Eye (tissue), 1 donor: Measurements from ENCODE around the gene MYO1B.

Source experiments
- DNase-seq: peaks from one replicate; pipeline ENCODE4 v3.0.0-alpha.2; 2015

Gene MYO1B

GRCh38 chr2:191369034-191369433 lies 123.8 kb downstream of the MYO1B start:
- no peak for DNase-seq

- no peak for DNase-seq
These were observed 129.2 kb downstream of the MYO1B start for GRCh38 chr2:191374366-191374765.

DNA sequence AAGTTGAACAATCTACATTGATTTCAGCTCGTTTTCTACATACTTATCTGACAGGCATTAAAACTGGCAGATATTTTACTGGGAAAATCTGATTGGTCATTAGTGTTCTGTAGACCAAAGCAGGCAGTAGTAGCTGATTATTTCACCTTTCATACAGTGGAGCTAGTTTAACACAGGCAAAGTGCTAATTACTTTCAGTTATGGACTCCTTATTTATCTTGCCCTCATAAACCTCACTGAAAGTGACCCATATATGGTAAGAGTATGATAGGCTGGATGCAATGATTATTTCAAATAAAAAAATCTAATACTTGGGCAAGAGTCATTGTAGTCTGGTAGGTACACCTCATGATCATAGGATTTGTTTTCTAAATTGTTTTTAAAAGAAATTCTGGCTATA lies 129.7 kb downstream of the MYO1B start:
- DNase-seq: no peak

GRCh38 chr2:191376981-191377629 lies 131.9 kb downstream of the MYO1B start:
- peak; percentile 8 for DNase-seq

- no peak for DNase-seq
These were observed 134.2 kb downstream of the MYO1B start for GRCh38 chr2:191379375-191379774.

GRCh38 chr2:191382801-191383200 lies 137.6 kb downstream of the MYO1B start:
- peak; percentile 41 for DNase-seq

DNA sequence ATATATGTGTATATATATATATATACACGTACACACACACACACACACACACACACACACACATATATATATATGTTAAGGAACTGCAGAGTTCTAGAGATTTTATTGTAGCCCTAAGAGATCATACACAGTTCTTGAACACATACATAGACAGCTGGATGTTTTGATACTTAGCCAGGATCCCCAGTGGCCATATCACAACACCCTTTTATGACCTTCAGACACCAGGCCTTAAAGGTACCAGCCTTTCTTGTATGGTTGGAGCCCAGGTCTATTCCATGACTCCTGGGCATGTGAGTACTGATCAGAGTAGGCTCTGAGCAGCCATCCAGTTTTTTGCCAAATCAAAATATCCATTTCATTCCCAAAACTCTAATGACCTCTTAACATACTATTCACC lies 138.3 kb downstream of the MYO1B start:
- no peak for DNase-seq

DNA sequence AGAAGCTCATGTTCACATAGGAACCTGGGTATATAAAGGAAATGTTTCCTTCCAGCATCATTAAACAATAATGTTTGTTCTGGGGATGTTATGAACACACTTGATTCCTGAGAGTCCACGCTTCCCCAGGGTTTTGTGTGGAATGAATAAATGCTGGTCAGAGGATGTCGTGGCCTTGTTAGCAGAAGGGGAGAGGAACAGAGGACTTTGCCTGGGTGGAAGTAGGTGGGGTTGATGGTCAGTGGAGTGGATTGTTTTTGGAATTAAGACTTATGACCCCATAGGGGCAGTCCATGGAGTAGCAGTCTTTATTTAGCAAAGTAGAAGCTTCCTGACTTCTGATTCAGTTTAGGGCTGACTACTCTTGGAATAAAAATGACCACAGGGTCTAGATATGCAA lies 139.6 kb downstream of the MYO1B start:
- no peak for DNase-seq

DNA sequence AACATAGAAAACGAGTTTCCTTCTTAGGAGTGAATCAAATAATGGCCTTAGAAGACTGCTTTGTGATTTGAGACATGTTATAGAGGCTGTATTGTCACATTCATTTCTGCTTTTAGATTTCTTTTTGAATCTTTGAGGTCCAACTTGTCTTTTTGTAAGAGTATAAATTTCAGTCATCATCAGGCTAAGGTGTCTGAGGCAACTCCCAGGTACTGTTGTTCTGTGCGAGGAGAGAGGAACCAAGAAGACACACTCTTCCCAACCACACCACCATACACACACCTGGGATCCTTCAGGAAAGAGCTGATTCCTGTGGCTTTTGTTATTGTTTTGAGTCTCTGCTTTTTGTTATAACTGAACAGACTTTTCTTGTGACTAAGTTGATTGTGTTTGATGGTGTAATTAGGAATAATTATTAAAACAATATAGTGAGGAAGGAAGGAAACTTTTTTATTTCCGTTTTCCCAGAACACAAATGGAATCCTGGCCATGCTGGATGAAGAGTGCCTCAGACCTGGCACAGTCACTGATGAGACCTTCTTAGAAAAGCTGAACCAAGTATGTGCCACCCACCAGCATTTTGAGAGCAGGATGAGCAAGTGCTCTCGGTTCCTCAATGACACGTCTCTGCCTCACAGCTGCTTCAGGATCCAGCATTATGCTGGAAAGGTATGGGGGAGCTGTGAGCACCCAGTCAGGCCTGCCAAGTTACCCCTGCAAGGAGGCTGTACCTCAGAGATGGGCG lies 140.4 kb downstream of the MYO1B start:
- DNase-seq: no peak

- no peak for DNase-seq
These were observed 141.8 kb downstream of the MYO1B start for GRCh38 chr2:191386938-191387536.

- no peak for DNase-seq
These were observed 144.1 kb downstream of the MYO1B start for GRCh38 chr2:191389288-191389687.

- no peak for DNase-seq
These were observed 146.0 kb downstream of the MYO1B start for GRCh38 chr2:191391171-191391570.

DNA sequence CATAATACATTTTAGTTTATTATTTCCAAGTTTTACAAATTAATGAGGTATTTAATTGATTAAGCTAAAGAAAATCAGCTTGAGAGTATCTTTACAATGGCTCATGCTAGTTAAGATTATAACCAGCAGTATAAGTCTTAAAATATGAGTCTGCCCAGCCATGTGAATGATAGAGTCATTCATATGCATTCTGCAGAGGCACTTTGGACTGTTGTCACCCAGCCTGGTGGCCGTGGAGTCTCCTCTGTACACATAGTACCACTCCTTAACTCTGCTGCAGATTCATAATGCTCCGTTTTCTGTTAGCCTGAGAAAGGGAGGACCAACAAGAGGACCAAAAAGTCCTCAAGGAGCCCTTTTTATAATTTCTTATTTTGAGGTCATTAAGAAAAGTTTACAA lies 148.8 kb downstream of the MYO1B start:
- DNase-seq: no peak

- DNase-seq: no peak
These were observed 151.6 kb downstream of the MYO1B start for GRCh38 chr2:191396794-191397193.

- no peak for DNase-seq
These were observed 154.4 kb downstream of the MYO1B start for GRCh38 chr2:191399601-191400000.

DNA sequence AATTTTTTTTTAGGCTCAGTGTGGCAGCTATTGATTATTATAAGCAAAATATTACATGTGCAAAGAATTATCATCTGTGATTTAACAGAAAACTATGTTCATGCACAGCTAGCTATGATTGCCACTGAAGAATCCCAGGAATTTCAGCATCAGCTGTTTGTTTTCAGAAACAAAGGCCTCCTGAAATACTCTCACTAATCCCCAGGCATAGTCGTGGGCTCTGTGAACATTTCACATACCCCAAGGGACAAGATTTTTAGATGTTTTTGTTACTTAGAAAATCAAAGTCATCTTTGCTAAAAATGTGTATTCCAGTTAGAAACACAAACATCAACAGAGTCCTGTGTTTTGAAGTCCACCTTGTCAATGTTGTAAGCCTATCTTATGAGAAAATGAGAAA lies 156.1 kb downstream of the MYO1B start:
- peak; percentile 52 for DNase-seq

GRCh38 chr2:191402966-191403565 lies 157.9 kb downstream of the MYO1B start:
- no peak for DNase-seq

- no peak for DNase-seq
These were observed 159.4 kb downstream of the MYO1B start for GRCh38 chr2:191404568-191404991.

- no peak for DNase-seq
These were observed 160.3 kb downstream of the MYO1B start for GRCh38 chr2:191405546-191405945.

GRCh38 chr2:191410646-191411436 lies 165.6 kb downstream of the MYO1B start:
- no peak for DNase-seq

DNA sequence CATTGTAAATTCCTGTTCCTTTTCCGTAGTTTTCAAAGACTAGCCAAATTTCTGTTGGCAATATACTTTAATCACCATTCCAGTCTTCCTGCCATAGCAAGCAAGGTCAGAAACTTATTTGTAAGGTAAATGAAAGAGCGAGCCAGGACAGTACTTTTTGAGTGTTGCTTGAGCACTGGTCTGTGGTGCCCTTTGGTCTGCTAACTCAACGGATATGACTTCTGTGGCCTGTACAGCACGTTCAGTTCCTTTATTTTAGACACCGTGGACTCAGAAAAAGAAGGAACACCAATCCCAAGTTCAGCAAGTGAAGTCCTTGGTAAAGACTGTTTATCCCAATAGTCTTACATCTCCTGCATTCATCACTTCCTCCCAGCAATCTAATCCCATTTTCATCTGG lies 166.3 kb downstream of the MYO1B start:
- no peak for DNase-seq

- no peak for DNase-seq
These were observed 167.1 kb downstream of the MYO1B start for GRCh38 chr2:191412353-191412752.

DNA sequence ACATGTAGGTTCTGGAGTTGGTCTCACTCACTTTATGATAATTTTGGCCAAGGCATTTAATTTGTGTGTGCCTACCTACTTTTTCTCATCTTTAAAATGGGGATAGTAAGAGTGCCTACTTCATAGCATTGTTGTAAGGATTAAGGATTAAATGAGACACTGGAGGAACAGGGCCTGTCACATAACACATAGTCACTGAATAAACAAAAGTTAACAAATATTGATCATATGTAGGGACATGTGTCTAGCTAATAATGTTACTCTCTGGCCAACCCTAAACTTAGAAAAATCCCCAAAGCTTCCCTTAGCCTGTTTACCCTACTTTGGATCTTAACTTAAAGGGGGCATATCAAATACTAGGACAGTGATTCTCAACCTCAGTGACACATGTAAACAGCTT lies 169.9 kb downstream of the MYO1B start:
- DNase-seq: no peak
